Colonic mucosa (tissue), 4 donors: ENCODE data around the gene HMGN2. TPM values are rescaled to one million over a fixed set of nuclear protein-coding genes. Genes with fewer than 3 reads are reported as not detected.

ENCODE experiments used
- DNase-seq: peaks from one replicate; pipeline ENCODE4 v3.0.0-alpha.2; 2020
- H3K27ac ChIP-seq: fragments of 200-600 bp; one replicate; pipeline ENCODE4 v1.8.0; 2021
- H3K27me3 ChIP-seq: fragments of 200-600 bp; one replicate; pipeline ENCODE4 v1.8.0; 2021
- H3K36me3 ChIP-seq: fragments of 200-600 bp; one replicate; pipeline ENCODE4 v1.8.0; 2021
- H3K4me1 ChIP-seq: fragments of 200-600 bp; one replicate; pipeline ENCODE4 v1.8.0; 2021; ENCODE audit warnings: mild to moderate bottlenecking
- H3K4me3 ChIP-seq: fragments of 200-600 bp; one replicate; pipeline ENCODE4 v1.8.0; 2021
- H3K9ac ChIP-seq, 2 donors: one replicate each; pipeline ENCODE4 v1.7.0; 2013; ENCODE audit warnings: control low read depth in 2 of 2, low read depth in 2 of 2, low read length in 2 of 2
- H3K9me3 ChIP-seq: fragments of 200-600 bp; one replicate; pipeline ENCODE4 v1.8.0; 2021
- CTCF ChIP-seq: fragments of 200-600 bp; IDR thresholded peaks from one replicate; pipeline ENCODE4 v1.8.0; 2022; ENCODE audit warnings: antibody characterized with exemption, mild to moderate bottlenecking
- intact Hi-C: fragments of 100-400 bp; cut with DNase I; formaldehyde crosslinking; loops from one replicate; pipeline ENCODE4 v1.14.1; 2022
- total RNA-seq, 2 donors: library from RNA; stranded (reverse); fragmentation: NEBNext Ultra II Directional in 1 of 2; extraction: Animal tissue kit (Norgen Biotek cat#: 25700) in 1 of 2; gene quantifications; one replicate each; pipeline ENCODE4 v1.2.1, GENCODE V29; 2021
- donor health status: healthy.
- donor health status: DM: no; HTN: no; CAD: no.
- donor health status: DM: no; HTN: no; CAD: no.

The HMGN2 gene
- total RNA-seq, 2 donors from 2014 or later = 332 to 758 TPM

- peaks cover 12% of the 10 kb centered on the region for H3K36me3 ChIP-seq
- H3K27ac ChIP-seq = peak overlapping the region; percentile 100
- intact Hi-C loops = no loop called here
- DNase-seq = peak; percentile 67
- TF ChIP-seq CTCF = no peak
- H3K27me3 ChIP-seq = no peaks in the 10 kb centered on the region
- H3K9ac ChIP-seq = peak overlapping the region; percentile 52 to 73
- no peaks in the 10 kb centered on the region for H3K9me3 ChIP-seq
- peak overlapping the region; percentile 94 for H3K4me3 ChIP-seq
- H3K4me1 ChIP-seq = peaks cover 20% of the 10 kb centered on the region
Measured at GRCh38 chr1:26471498-26472319, 531 bp upstream of the HMGN2 start.

- no peak for TF ChIP-seq CTCF
- no peaks in the 10 kb centered on the region for H3K36me3 ChIP-seq
Measured at GRCh38 chr1:26472901-26473845, 933 bp downstream of the HMGN2 start.

GRCh38 chr1:26474818-26475217, 2.6 kb downstream of the HMGN2 start:
- H3K9ac ChIP-seq = no peak overlapping the region
- no peak overlapping the region for H3K4me3 ChIP-seq
- intact Hi-C loops = no loop called here
- no peaks in the 10 kb centered on the region for H3K27me3 ChIP-seq
- H3K4me1 ChIP-seq = peaks cover 18% of the 10 kb centered on the region
- no peaks in the 10 kb centered on the region for H3K9me3 ChIP-seq
- no peak for TF ChIP-seq CTCF
- no peak for DNase-seq
- no peak overlapping the region for H3K27ac ChIP-seq
- H3K36me3 ChIP-seq = no peaks in the 10 kb centered on the region

More at GRCh38 chr1:26472901-26473845, 933 bp downstream of the HMGN2 start:
- peak; percentile 96 for DNase-seq
- Histone ChIP-seq H3K27me3 (no peaks in the 10 kb centered on the region), H3K27ac (peak overlapping the region; percentile 100), H3K9me3 (no peaks in the 10 kb centered on the region), H3K9ac (peak overlapping the region in 1 of 2 donors; percentile 53), H3K4me1 (peaks cover 20% of the 10 kb centered on the region), H3K4me3 (peak overlapping the region; percentile 94)
- intact Hi-C loops = no loop called here

GRCh38 chr1:26475989-26476388, 3.7 kb downstream of the HMGN2 start:
- Histone ChIP-seq H3K27me3 (no peaks in the 10 kb centered on the region), H3K27ac (no peak overlapping the region), H3K9ac (no peak overlapping the region), H3K9me3 (no peaks in the 10 kb centered on the region), H3K36me3 (no peaks in the 10 kb centered on the region), H3K4me1 (peaks cover 15% of the 10 kb centered on the region), H3K4me3 (no peak overlapping the region)
- DNase-seq = no peak
- no peak for TF ChIP-seq CTCF
- intact Hi-C loops = no loop called here

- no peak for TF ChIP-seq CTCF
- Histone ChIP-seq H3K4me1 (peaks cover 9% of the 10 kb centered on the region), H3K9me3 (no peaks in the 10 kb centered on the region), H3K27me3 (no peaks in the 10 kb centered on the region), H3K36me3 (no peaks in the 10 kb centered on the region), H3K9ac (no peak overlapping the region), H3K4me3 (no peak overlapping the region), H3K27ac (no peak overlapping the region)
- intact Hi-C loops = no loop called here
- DNase-seq = no peak
Measured at GRCh38 chr1:26476958-26477357, 4.7 kb downstream of the HMGN2 start.
